ENCODE results near the gene STARD10. TPM values are rescaled to one million over a fixed set of nuclear protein-coding genes. Genes with fewer than 3 reads are reported as not detected.

Gene STARD10
- total and polyA plus RNA-seq, 3 donors from 2014 or later = 130 to 379 (median 202) TPM

DNA sequence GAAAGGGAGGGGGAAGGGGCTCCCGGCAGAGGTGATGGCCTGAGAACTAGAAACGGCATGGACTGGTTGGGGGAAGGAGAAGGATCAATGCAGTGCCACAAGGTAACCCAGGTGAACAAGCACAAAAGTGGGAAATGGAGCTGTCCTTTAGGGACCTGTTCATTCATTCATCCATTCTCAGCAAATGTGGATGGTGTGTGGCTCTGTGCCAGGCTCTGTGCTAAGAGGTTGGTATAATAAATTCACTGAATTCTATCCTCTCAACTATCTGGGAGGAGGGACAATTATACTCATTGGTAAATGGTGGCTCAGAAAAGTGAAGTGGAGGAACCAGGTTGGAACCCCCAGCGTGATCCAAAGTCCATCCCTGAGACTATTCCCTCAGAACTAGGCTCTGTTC, 23.0 kb downstream of the STARD10 start:
- TF ChIP-seq, protein P1, sequence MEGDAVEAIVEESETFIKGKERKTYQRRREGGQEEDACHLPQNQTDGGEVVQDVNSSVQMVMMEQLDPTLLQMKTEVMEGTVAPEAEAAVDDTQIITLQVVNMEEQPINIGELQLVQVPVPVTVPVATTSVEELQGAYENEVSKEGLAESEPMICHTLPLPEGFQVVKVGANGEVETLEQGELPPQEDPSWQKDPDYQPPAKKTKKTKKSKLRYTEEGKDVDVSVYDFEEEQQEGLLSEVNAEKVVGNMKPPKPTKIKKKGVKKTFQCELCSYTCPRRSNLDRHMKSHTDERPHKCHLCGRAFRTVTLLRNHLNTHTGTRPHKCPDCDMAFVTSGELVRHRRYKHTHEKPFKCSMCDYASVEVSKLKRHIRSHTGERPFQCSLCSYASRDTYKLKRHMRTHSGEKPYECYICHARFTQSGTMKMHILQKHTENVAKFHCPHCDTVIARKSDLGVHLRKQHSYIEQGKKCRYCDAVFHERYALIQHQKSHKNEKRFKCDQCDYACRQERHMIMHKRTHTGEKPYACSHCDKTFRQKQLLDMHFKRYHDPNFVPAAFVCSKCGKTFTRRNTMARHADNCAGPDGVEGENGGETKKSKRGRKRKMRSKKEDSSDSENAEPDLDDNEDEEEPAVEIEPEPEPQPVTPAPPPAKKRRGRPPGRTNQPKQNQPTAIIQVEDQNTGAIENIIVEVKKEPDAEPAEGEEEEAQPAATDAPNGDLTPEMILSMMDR (IDR thresholded peaks at IDR 0.05) = no peak
- no peak for TF ChIP-seq POLR2A (IDR thresholded peaks at IDR 0.05)
- Histone ChIP-seq H3K27ac (no peak overlapping the region), H3K36me3 (ENCODE audit: low read depth, missing control alignments) (no peaks in the 10 kb centered on the region), H3K4me3 (no peak overlapping the region), H3K9me3 (no peaks in the 10 kb centered on the region), H3K27me3 (no peaks in the 10 kb centered on the region), H3K4me1 (peaks cover 3% of the 10 kb centered on the region)
- WGBS, 2 donors = 87 to 89% methylated on average over 3 of the region's 3 CpGs
- no peak for DNase-seq
- intact Hi-C loops (cut with DNase I; ENCODE audit: low total_unique reads) = no loop called here

DNA sequence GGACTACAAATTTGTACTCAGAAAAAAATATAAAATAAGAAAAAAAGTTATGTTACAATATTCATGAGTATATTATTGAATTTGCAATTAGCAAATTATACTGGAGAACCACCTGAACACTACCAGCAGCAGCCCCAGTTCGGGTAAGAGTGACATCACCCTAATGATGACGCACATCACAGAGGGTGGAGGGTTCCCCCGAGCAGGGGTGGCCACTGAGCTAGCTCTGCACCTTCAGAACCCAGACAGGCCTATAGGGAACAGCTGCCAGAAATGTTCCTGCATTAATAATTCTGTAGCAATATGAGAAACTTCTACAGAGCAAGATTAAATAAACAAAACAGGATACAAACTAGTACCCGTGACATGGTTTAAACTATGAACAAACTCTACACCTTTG, 24.2 kb downstream of the STARD10 start:
- Histone ChIP-seq H3K9me3 (no peaks in the 10 kb centered on the region), H3K27ac (no peak overlapping the region), H3K4me3 (no peak overlapping the region), H3K4me1 (peaks cover 3% of the 10 kb centered on the region), H3K36me3 (ENCODE audit: low read depth, missing control alignments) (no peaks in the 10 kb centered on the region), H3K27me3 (no peaks in the 10 kb centered on the region)
- DNase-seq = no peak
- 80% methylated on average over 4 of the region's 4 CpGs for WGBS, 2 donors
- TF ChIP-seq POLR2A (IDR thresholded peaks at IDR 0.05) = no peak
- TF ChIP-seq, protein P1 (IDR thresholded peaks at IDR 0.05) = no peak
- intact Hi-C loops (cut with DNase I; ENCODE audit: low total_unique reads) = no loop called here

DNA sequence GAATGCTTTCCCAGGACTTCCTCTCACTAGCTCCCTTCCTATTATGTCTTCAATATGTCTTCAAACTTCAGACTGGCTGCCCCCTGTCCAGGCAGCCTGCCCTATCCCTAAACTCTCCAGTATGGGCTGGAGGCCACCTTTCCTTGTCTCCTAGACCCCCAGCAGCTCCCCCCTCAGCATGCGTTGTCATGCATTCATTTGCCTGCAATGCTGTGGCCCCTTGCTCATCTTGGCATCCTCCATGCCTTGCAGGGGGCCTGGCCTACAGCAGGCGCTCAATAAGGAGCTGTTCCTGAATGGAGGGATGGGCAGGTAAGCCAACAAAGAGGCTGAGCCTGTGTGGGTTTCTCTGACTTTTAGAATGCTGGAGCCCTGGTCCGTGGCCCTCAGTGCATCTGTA, 25.3 kb downstream of the STARD10 start:
- H3K27ac ChIP-seq = no peak overlapping the region
- H3K4me1 ChIP-seq = peaks cover 3% of the 10 kb centered on the region
- TF ChIP-seq POLR2A (IDR thresholded peaks at IDR 0.05) = no peak
- TF ChIP-seq, protein P1 (IDR thresholded peaks at IDR 0.05) = no peak
- no peaks in the 10 kb centered on the region for H3K36me3 ChIP-seq (ENCODE audit: low read depth, missing control alignments)
- intact Hi-C loops (cut with DNase I; ENCODE audit: low total_unique reads) = no loop called here
- no peak for DNase-seq
- no peak overlapping the region for H3K4me3 ChIP-seq
- 97% methylated on average over 3 of the region's 3 CpGs for WGBS, 2 donors
- H3K9me3 ChIP-seq = no peaks in the 10 kb centered on the region
- no peaks in the 10 kb centered on the region for H3K27me3 ChIP-seq

DNA sequence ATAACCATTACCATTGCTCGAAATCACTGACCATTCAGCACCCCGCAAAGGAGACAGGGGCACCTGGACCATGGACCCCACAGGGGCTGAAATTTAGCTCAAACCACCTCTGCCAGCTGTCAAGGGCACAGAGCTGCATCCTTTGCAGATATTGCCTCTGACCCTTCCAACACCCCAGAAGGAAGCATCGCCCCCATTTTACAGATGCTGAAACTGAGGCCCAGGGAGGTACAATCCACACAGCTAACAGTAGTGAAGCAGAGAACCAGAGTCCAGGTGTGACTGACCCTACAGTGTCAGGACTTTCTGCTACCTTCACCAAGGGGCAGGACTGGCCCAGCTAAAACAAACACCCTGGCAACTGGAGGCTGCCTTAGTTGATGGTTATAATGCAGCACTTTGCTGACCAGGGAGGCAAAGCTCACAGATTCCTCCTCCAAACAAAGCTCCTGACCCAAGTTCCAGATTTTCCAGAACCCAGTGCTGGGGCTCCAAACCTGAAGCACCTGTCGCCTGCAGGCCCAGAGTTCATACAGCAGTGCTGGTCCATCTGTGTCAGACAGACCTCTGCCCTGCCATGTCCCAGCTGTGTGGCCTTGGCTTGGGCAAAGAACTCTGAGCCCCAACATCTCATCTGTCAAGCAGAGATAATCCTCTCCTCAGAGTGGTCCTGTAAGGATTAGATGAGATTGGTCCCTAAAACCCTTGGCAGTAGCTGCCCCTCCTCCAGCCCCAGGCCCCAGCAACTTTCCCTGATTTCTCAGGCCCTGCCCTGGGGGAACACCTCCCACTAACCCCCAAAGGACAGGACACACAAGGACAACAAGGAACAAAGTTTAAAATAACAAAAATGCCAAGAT, 26.4 kb downstream of the STARD10 start:
- no peak for TF ChIP-seq POLR2A (IDR thresholded peaks at IDR 0.05)
- TF ChIP-seq, protein P1 (IDR thresholded peaks at IDR 0.05) = no peak
- Histone ChIP-seq H3K27ac (no peak overlapping the region), H3K4me3 (no peak overlapping the region), H3K27me3 (no peaks in the 10 kb centered on the region), H3K9me3 (no peaks in the 10 kb centered on the region), H3K36me3 (ENCODE audit: low read depth, missing control alignments) (no peaks in the 10 kb centered on the region), H3K4me1 (no peaks in the 10 kb centered on the region)
- intact Hi-C loops (cut with DNase I; ENCODE audit: low total_unique reads) = no loop called here
- no peak for DNase-seq
- 96 to 100% methylated on average over 3 to 4 of the region's 4 CpGs for whole genome bisulfite sequencing, 2 donors

All from testis (tissue), 3 donors.